ENCODE data around the gene ARHGAP8.
A peak's percentile ranks its signal among the peaks of the same experiment; 100 is the strongest.

Gene ARHGAP8

GRCh38 chr22:44828193-44828592 lies 75.8 kb downstream of the ARHGAP8 start:
- H3K4me3 ChIP-seq (replicated peaks; ENCODE audit: low read depth, low read length): no peak overlapping the region
- TF ChIP-seq CTCF (IDR thresholded peaks at IDR 0.05; ENCODE audit: low read depth, low read length, missing control alignments): peak; percentile 55
- DNase-seq (ENCODE audit: extremely low read depth, low read depth): no peak

DNA sequence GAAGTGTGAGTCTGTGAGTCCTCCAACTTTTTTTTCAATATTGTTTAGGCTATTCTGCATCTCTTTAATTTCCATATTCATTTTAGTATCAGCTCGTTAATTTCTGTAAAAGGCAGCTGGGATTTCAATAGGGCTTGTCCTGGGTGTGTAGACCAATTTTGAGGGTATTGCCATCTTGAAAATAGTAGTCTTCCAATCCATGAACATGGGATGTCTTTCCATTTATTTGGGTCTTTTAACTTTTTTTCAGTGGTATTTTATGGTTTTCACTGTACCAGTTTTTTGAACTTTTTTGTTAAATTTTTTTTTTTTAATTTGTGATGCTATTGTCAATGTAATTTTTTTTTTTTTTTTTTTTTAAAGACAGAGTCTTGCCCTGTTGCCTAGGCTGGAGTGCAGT lies 79.5 kb downstream of the ARHGAP8 start:
- H3K4me3 ChIP-seq (replicated peaks; ENCODE audit: low read depth, low read length): no peak overlapping the region
- TF ChIP-seq CTCF (IDR thresholded peaks at IDR 0.05; ENCODE audit: low read depth, low read length, missing control alignments): no peak
- DNase-seq (ENCODE audit: extremely low read depth, low read depth): no peak

GRCh38 chr22:44834065-44834464 lies 81.7 kb downstream of the ARHGAP8 start:
- no peak for TF ChIP-seq CTCF (IDR thresholded peaks at IDR 0.05; ENCODE audit: low read depth, low read length, missing control alignments)
- no peak for DNase-seq (ENCODE audit: extremely low read depth, low read depth)
- no peak overlapping the region for H3K4me3 ChIP-seq (replicated peaks; ENCODE audit: low read depth, low read length)

GRCh38 chr22:44837481-44837880 lies 85.1 kb downstream of the ARHGAP8 start:
- no peak overlapping the region for H3K4me3 ChIP-seq (replicated peaks; ENCODE audit: low read depth, low read length)
- TF ChIP-seq CTCF (IDR thresholded peaks at IDR 0.05; ENCODE audit: low read depth, low read length, missing control alignments): no peak
- no peak for DNase-seq (ENCODE audit: extremely low read depth, low read depth)

GRCh38 chr22:44838316-44839016 lies 86.1 kb downstream of the ARHGAP8 start:
- H3K4me3 ChIP-seq (replicated peaks; ENCODE audit: low read depth, low read length): no peak overlapping the region
- no peak for DNase-seq (ENCODE audit: extremely low read depth, low read depth)
- TF ChIP-seq CTCF (IDR thresholded peaks at IDR 0.05; ENCODE audit: low read depth, low read length, missing control alignments): no peak

GRCh38 chr22:44839061-44839460 lies 86.7 kb downstream of the ARHGAP8 start:
- DNase-seq (ENCODE audit: extremely low read depth, low read depth): no peak
- no peak for TF ChIP-seq CTCF (IDR thresholded peaks at IDR 0.05; ENCODE audit: low read depth, low read length, missing control alignments)
- no peak overlapping the region for H3K4me3 ChIP-seq (replicated peaks; ENCODE audit: low read depth, low read length)

DNA sequence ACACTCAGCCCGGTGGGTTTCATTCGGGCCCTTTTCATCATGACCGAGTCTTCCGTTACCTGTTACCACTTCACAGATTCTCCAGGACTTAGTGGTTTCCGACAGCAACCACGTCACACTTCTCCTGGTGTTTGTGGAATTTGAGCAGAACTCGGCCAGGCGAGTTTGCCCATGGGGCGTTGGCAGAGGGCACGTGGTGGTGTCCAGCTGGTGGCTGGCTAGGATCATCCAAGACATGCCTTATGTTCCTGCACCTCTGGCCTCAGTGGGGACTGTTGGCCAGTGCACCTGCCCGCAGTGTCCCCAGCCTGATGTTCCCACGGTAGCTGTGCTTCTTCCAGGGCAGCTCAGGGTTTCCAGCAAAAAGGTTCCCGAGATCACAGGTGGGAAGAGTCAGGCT lies 87.3 kb downstream of the ARHGAP8 start:
- no peak overlapping the region for H3K4me3 ChIP-seq (replicated peaks; ENCODE audit: low read depth, low read length)
- TF ChIP-seq CTCF (IDR thresholded peaks at IDR 0.05; ENCODE audit: low read depth, low read length, missing control alignments): no peak

More for the DNA sequence above, 87.3 kb downstream of the ARHGAP8 start:
- no peak for DNase-seq (ENCODE audit: extremely low read depth, low read depth)

All from HFF-Myc (cell line).